ENCODE data around the gene CEP170B.

- no peak for TF ChIP-seq CTCF (conservative IDR thresholded peaks at IDR 0.05 in 1 of 2, IDR thresholded peaks at IDR 0.05 in 1 of 2; ENCODE audit: low read depth in 1 of 2, low read length in 2 of 2)
- TF ChIP-seq EZH2 (IDR thresholded peaks at IDR 0.05; ENCODE audit: low read length, missing control alignments): no peak
Measured at GRCh38 chr14:104879983-104880565, 15.0 kb downstream of the CEP170B start.

All from fibroblast of lung (primary cell).